Lower leg skin (tissue), 4 donors: ENCODE measurements around the gene B3GALT5. TPM values are rescaled to one million over a fixed set of nuclear protein-coding genes. Genes with fewer than 3 reads are reported as not detected.
A peak's percentile ranks its signal among the peaks of the same experiment; 100 is the strongest.

ENCODE experiments used
- DNase-seq, 2 donors: peaks; one replicate each; pipeline ENCODE4 v3.0.0-alpha.2; 2019; ENCODE audit warnings: low spot score in 2 of 2
- H3K4me3 ChIP-seq: fragments of 200-600 bp; sonication (generic); 2 replicates; pipeline ENCODE4 v1.5.1; 2017; ENCODE audit warnings: mild to moderate bottlenecking, low read depth; ENCODE audit not compliant: poor library complexity, severe bottlenecking
- POLR2A ChIP-seq, 2 donors: fragments of 450-650 bp; IDR thresholded peaks; one replicate each; pipeline ENCODE4 v1.6.1; 2016 to 2017; ENCODE audit warnings: antibody characterized with exemption in 2 of 2, mild to moderate bottlenecking in 1 of 2, moderate library complexity in 1 of 2
- WGBS, 2 donors: methylation state at CpG; one replicate each; pipeline ENCODE4 v1.1.5; 2018; 5-methylcytosine and 5-hydroxymethylcytosine counted together
- intact Hi-C: fragments of 100-400 bp; cut with DNase I; formaldehyde crosslinking; loops from one replicate; pipeline ENCODE4 v1.15.0; 2023; ENCODE audit warnings: low total_unique reads
- total RNA-seq, 4 donors: library from RNA; depleted of rRNA; stranded (reverse); fragments of >200 nt; gene quantifications; one replicate each; pipeline ENCODE4 v1.1.0, GENCODE V29; 2016
- TF ChIP-seq, protein P1 (sequence below), 3 donors: fragments of 450-650 bp; IDR thresholded peaks; one replicate each; pipeline ENCODE4 v1.5.1; 2016; ENCODE audit warnings: antibody characterized with exemption in 3 of 3, mild to moderate bottlenecking in 3 of 3, moderate library complexity in 2 of 3

The B3GALT5 gene
- total RNA-seq, 4 donors from 2014 or later, result 0.89 to 7.6 (median 4.1) TPM

DNA sequence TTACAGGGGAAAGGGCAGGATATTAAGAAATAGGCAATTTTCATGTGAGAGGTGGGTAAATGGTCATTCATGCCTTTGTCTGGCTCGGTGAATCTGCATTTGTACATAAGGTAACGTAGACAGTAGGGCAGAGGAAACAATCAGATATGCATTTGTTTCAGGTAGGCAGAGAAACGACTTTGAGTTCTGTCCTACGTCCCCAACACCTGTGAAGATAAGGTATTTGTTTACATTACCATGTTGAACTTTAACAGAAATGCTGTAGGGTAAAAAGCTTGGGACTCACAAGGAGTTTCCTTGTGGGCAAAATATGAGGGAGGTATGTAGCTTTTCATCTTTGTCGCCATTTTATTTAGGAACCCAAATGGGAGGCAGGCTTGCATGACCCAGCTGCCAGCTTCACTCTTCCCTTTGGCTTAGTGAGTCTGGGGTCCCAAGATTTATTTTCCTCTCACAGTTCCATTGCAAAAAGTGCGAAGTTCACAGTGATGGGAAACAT, 31.4 kb downstream of the B3GALT5 start:
- no peak for TF ChIP-seq POLR2A (IDR thresholded peaks at IDR 0.05)
- TF ChIP-seq, protein P1, sequence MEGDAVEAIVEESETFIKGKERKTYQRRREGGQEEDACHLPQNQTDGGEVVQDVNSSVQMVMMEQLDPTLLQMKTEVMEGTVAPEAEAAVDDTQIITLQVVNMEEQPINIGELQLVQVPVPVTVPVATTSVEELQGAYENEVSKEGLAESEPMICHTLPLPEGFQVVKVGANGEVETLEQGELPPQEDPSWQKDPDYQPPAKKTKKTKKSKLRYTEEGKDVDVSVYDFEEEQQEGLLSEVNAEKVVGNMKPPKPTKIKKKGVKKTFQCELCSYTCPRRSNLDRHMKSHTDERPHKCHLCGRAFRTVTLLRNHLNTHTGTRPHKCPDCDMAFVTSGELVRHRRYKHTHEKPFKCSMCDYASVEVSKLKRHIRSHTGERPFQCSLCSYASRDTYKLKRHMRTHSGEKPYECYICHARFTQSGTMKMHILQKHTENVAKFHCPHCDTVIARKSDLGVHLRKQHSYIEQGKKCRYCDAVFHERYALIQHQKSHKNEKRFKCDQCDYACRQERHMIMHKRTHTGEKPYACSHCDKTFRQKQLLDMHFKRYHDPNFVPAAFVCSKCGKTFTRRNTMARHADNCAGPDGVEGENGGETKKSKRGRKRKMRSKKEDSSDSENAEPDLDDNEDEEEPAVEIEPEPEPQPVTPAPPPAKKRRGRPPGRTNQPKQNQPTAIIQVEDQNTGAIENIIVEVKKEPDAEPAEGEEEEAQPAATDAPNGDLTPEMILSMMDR (IDR thresholded peaks at IDR 0.05), result no peak
- H3K4me3 ChIP-seq, result no peak overlapping the region
- no peak for DNase-seq
- 66 to 75% methylated on average over 6 of the region's 6 CpGs for WGBS, 2 donors
- intact Hi-C loops, result no loop called here

DNA sequence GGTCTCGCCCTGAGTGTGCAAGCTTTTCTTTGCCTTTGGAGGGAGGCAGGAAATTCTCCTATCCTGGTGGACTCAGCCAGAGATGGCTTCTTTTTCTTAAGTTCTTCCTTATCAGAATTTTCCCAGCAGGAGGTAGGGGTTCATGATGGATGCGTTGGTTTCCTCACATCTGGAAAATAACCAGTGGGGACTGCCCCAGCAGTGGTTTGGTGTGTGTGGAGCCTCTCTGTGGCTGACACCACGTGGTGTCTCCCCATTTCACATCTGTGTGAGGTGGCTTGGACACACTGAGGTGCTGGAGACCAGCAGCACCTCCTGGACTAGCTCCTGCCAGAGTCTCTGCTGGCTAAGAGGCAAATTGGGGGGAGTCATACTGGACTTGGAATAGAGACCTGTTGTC, 32.6 kb downstream of the B3GALT5 start:
- 68 to 78% methylated on average over 3 of the region's 3 CpGs for WGBS, 2 donors
- no peak overlapping the region for H3K4me3 ChIP-seq
- intact Hi-C loops, result no loop called here
- DNase-seq, result no peak
- TF ChIP-seq POLR2A (IDR thresholded peaks at IDR 0.05), result no peak
- TF ChIP-seq, protein P1 (IDR thresholded peaks at IDR 0.05), result no peak

DNA sequence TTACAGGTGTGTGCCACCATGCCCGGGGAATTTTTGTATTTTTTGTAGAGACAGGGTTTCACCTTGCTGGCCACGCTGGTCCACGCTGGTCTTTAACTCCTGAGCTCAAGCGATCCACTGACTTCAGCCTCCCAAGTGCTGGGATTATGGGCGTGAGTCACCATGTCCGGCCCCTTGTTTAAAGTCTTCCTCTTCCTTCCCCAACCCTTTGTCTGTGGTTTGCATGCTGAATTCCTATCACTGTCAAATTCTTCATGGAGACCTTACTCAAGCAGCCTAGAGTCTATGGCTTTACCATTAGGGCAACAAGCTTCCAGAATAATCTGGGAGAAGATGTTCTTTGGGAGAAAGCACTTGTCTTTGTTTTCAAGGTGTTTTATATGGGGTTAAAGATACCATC, 34.7 kb downstream of the B3GALT5 start:
- DNase-seq, result no peak
- TF ChIP-seq, protein P1 (IDR thresholded peaks at IDR 0.05), result no peak
- TF ChIP-seq POLR2A (IDR thresholded peaks at IDR 0.05), result no peak
- intact Hi-C loops, result no loop called here
- no peak overlapping the region for H3K4me3 ChIP-seq
- WGBS, 2 donors, result 85 to 88% methylated on average over 6 of the region's 6 CpGs

DNA sequence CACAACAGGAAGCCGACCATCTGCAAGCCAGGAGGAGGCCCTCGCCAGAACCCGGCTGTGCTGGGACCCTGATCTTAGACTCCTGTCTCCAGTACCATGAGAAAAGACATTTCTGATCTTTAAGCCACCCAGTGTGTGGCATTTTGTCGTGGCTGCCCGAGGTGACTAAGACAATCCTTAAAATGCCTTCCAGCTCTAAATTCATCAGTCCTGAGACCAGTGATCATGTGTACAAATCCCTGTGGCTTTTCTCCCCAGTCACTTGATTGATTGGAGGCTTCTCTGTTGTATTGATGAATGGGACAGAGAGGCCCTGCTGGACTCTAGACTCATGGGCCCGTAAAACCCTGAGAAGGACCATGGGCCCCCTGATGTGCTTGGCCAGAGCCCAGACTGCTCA, 36.1 kb downstream of the B3GALT5 start:
- TF ChIP-seq, protein P1 (IDR thresholded peaks at IDR 0.05), result no peak
- no peak for TF ChIP-seq POLR2A (IDR thresholded peaks at IDR 0.05)
- no peak overlapping the region for H3K4me3 ChIP-seq
- intact Hi-C loops, result no loop called here
- 77 to 80% methylated on average over 6 of the region's 6 CpGs for WGBS, 2 donors
- no peak for DNase-seq

DNA sequence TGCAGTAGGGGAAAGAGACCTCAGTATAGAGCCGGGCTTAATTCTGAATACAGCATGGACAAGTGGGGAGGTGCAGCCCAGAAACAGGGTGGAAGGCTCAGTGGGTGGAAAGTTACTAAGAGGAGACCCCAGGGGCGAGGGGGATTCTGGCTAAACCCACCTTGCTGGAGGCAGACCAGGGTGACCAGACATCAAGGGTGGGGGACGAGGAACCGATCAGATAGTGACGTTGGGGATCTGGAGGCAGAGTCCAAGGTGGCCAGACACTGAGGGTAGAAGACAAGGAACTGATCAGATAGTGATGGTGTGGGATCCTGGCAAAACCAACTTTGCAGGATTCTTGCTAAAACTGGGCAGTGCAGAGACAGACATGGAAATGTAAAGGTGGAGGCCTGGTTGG, 36.8 kb downstream of the B3GALT5 start:
- intact Hi-C loops, result no loop called here
- TF ChIP-seq, protein P1 (IDR thresholded peaks at IDR 0.05), result no peak
- no peak for TF ChIP-seq POLR2A (IDR thresholded peaks at IDR 0.05)
- 81 to 83% methylated on average over 5 of the region's 5 CpGs for WGBS, 2 donors

DNA sequence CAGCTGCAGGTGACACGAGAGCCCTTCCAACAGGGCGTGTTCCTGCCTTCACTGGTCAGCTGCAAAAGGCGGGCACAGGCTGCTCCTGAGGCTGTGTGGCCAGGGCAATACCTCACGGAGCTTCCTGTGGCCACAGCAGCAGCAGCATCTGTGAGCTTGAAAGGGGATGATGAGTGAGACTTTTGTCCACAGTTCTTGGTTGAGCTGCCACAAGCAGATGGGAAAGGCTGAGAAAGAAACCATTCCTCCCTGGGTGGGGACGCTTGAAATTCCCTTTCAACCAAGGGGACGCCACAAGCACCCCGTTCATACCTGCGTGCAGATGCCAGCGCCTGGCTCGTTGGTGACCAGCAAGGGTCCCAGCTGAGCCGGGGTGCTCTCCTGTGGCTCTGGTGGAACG, 37.6 kb downstream of the B3GALT5 start:
- WGBS, 2 donors, result 86 to 88% methylated on average over 12 of the region's 12 CpGs
- DNase-seq, result no peak
- intact Hi-C loops, result loop anchor here (10.0 kb wide), 1 partner anchor 64 kb away; no protein-coding TSS in a partner anchor
- H3K4me3 ChIP-seq, result no peak overlapping the region
- no peak for TF ChIP-seq POLR2A (IDR thresholded peaks at IDR 0.05)
- TF ChIP-seq, protein P1 (IDR thresholded peaks at IDR 0.05), result no peak

More for the DNA sequence above, 36.8 kb downstream of the B3GALT5 start:
- H3K4me3 ChIP-seq, result no peak overlapping the region
- peak in 1 of 2 donors; percentile 68 for DNase-seq
